ENCODE measurements around the gene BMPR1A.

The BMPR1A gene

GRCh38 chr10:86941991-86942421 lies 185.6 kb downstream of the BMPR1A start:
- TF ChIP-seq CTCF (conservative IDR thresholded peaks at IDR 0.05), result no peak
- no peak overlapping the region for H3K27ac ChIP-seq

- no peak overlapping the region for H3K27ac ChIP-seq
- no peak for TF ChIP-seq CTCF (conservative IDR thresholded peaks at IDR 0.05)
These were observed 186.3 kb downstream of the BMPR1A start for GRCh38 chr10:86942441-86943315.

GRCh38 chr10:86943316-86944030 lies 187.1 kb downstream of the BMPR1A start:
- no peak for TF ChIP-seq CTCF (conservative IDR thresholded peaks at IDR 0.05)
- H3K27ac ChIP-seq, result no peak overlapping the region

GRCh38 chr10:86944031-86944419 lies 187.6 kb downstream of the BMPR1A start:
- TF ChIP-seq CTCF (conservative IDR thresholded peaks at IDR 0.05), result no peak
- no peak overlapping the region for H3K27ac ChIP-seq

- no peak for TF ChIP-seq CTCF (conservative IDR thresholded peaks at IDR 0.05)
- no peak overlapping the region for H3K27ac ChIP-seq
These were observed 188.1 kb downstream of the BMPR1A start for GRCh38 chr10:86944471-86944870.

GRCh38 chr10:86944907-86945306 lies 188.5 kb downstream of the BMPR1A start:
- no peak for TF ChIP-seq CTCF (conservative IDR thresholded peaks at IDR 0.05)
- H3K27ac ChIP-seq, result no peak overlapping the region

GRCh38 chr10:86945361-86946212 lies 189.2 kb downstream of the BMPR1A start:
- peak; percentile 32; the same call in 1 of the 2 replicates for TF ChIP-seq CTCF (conservative IDR thresholded peaks at IDR 0.05)
- no peak overlapping the region for H3K27ac ChIP-seq

Measured in VCaP (cell line).